Astrocyte of the spinal cord (primary cell): ENCODE data around the gene PTRHD1.

Source experiments
- DNase-seq: peaks from one replicate; pipeline ENCODE4 v3.0.0; 2011; ENCODE audit warnings: low read depth, low spot score
- H3K4me3 ChIP-seq: 2 replicates; pipeline ENCODE4 v1.5.1; 2011; ENCODE audit warnings: low read depth, mild to moderate bottlenecking, low read length, moderate library complexity
- CTCF ChIP-seq: IDR thresholded peaks from 2 replicates; pipeline ENCODE4 v1.5.1; 2012; ENCODE audit warnings: low read depth, mild to moderate bottlenecking, low read length, inconsistent platforms
- in situ Hi-C: cut with HindIII; loops from 2 replicates; pipeline ENCODE4 v1.10.0; 2017; ENCODE audit warnings: low sequenced_read_pairs

PTRHD1 gene

GRCh38 chr2:24828238-24828996 lies 35.2 kb upstream of the PTRHD1 start:
- no peak for DNase-seq
- in situ Hi-C loops: no loop called here
- H3K4me3 ChIP-seq: no peak overlapping the region
- no peak for TF ChIP-seq CTCF

DNA sequence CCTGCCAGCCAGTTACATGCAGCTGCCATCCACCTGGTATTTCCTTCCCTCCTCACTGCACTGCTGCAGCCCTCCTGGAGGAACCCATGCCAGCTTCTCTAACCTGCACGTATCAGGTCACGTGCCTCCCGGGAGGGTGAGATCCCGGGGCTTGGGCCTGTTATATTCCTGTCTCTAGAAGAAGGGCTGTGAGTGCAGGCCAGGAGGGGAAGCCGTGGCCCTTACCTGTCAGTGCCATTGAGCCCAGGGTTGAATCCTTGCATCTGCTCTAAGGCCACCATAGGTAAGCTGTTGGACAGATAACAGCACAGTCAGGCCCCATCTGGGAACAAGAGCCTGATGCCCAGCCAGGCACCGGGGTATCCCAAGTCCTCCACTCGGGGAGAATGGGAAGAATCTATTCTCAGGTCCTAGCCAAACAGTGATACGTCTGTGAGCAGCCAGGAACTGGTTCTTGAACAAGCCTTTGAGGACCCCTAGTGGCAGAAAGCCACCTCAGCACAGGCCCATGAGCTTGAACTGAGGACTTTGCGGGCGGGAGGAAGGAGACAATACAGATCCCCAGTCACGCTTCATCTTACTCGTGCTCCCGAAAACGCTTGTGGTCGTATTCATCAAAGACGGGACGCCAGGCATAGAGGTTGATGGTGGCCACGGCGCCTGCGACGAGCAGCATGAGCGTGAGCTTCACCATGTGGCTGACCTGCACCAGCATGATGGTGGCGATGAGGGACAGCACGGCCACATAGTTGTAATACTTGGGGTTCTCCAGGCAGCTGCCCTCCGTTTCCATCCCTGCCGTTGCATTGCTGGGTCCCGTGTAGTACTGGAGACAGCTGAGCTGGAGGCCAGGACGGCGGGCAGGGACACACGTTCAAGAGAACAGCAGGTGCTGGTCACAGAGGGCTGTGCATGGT lies 34.4 kb upstream of the PTRHD1 start:
- in situ Hi-C loops: no loop called here

GRCh38 chr2:24826773-24827145 lies 33.6 kb upstream of the PTRHD1 start:
- no peak for TF ChIP-seq CTCF
- H3K4me3 ChIP-seq: no peak overlapping the region
- in situ Hi-C loops: no loop called here
- DNase-seq: no peak

More for the DNA sequence above, 34.4 kb upstream of the PTRHD1 start:
- no peak overlapping the region for H3K4me3 ChIP-seq
- DNase-seq: peak; percentile 89
- peak; percentile 95 for TF ChIP-seq CTCF

GRCh38 chr2:24825883-24826772 lies 32.9 kb upstream of the PTRHD1 start:
- TF ChIP-seq CTCF: no peak
- DNase-seq: no peak
- H3K4me3 ChIP-seq: no peak overlapping the region
- in situ Hi-C loops: no loop called here

DNA sequence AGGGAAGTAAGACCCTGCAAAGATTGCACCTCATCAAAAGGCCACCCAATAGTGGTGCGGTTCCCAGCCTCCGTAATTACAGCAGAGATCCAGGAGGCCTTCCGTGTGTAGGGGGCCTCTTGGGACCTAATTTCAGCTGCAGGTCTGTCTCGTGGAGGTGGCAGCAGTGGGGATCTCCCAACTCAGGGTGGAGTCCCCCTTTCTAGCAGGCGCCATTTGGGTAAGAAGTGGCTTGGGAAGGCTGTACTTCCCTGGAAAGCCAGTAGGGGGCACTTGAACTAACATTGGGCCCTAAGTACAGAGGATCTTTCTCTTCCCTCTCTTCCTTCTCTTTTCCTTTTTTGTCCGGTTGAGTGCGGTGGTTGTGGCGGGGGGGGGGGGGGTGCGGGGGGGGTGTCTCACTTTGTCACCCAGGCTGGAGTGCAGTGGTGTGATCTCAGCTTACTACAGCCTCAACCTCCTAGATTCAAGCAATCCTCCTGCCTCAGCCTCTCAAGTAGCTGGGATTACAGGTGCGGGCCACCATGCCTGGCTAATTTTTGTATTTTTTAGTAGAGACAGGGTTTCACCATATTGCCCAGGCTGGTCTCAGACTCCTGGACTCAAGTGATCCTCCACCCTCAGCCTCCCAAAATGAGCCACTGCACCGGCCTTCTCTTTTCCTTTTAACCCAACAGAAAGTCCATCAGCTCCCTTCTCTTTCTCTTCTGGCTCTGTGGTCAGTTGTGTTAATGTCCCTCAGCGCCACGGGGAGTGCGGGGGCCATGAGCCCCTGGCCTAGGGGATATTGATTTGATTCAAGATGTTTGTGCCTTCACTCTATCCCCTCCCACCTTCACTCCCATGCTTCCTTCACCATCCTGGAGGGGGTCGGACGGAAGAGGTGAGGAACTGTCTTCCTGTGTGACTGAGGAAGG lies 32.0 kb upstream of the PTRHD1 start:
- no peak for DNase-seq
- in situ Hi-C loops: no loop called here
- H3K4me3 ChIP-seq: no peak overlapping the region
- peak; percentile 68 for TF ChIP-seq CTCF
